AG04449 (cell line): ENCODE measurements around the gene FBXO45.

Experiments
- CTCF ChIA-PET: fragments of 350-600 bp; formaldehyde crosslinking; extraction: SDS; loops from one replicate; lab custom pipeline; 2021; ENCODE audit warnings: antibody characterized with exemption; lab: Yijun Ruan, JAX
- POLR2A ChIA-PET: fragments of 400-600, 350-600 bp; formaldehyde crosslinking; extraction: SDS; loops from one replicate; lab custom pipeline; 2020; ENCODE audit warnings: antibody characterized with exemption, inconsistent platforms; lab: Yijun Ruan, JAX
- DNase-seq: peaks from one replicate; pipeline ENCODE4 v3.0.0-alpha.2; 2010; ENCODE audit warnings: low read depth, low spot score
- H3K4me3 ChIP-seq: 2 replicates; pipeline ENCODE4 v1.5.1; 2011; ENCODE audit warnings: low read depth, mild to moderate bottlenecking, control low read depth, low read length
- TF ChIP-seq, protein P1 (sequence below): IDR thresholded peaks from one replicate; pipeline ENCODE4 v1.5.1; 2011; ENCODE audit warnings: mild to moderate bottlenecking, moderate library complexity, low read length, control low read depth, inconsistent platforms; ENCODE audit not compliant: insufficient read depth; ENCODE audit errors: missing control alignments

The FBXO45 gene

DNA sequence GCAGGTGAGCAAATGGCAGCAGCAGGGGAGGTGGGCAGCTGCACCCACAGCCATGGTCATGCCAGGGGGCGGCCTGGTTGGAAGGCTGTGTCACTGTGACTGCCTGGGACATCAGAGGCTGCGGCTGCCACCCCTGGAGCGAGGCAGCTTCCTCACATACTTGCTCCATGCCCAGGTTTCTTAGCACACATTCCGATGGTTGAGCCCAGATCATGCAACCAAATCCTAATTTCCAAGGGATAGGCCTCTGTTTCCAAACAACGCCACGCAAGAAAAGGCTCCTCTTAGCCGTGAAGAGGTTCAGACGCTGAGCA is 59.4 kb downstream of the FBXO45 start:
- CTCF ChIA-PET, result no interaction called here
- POLR2A ChIA-PET, result no interaction called here
- no peak for DNase-seq
- TF ChIP-seq, protein P1, sequence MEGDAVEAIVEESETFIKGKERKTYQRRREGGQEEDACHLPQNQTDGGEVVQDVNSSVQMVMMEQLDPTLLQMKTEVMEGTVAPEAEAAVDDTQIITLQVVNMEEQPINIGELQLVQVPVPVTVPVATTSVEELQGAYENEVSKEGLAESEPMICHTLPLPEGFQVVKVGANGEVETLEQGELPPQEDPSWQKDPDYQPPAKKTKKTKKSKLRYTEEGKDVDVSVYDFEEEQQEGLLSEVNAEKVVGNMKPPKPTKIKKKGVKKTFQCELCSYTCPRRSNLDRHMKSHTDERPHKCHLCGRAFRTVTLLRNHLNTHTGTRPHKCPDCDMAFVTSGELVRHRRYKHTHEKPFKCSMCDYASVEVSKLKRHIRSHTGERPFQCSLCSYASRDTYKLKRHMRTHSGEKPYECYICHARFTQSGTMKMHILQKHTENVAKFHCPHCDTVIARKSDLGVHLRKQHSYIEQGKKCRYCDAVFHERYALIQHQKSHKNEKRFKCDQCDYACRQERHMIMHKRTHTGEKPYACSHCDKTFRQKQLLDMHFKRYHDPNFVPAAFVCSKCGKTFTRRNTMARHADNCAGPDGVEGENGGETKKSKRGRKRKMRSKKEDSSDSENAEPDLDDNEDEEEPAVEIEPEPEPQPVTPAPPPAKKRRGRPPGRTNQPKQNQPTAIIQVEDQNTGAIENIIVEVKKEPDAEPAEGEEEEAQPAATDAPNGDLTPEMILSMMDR, result no peak
- H3K4me3 ChIP-seq, result no peak overlapping the region

GRCh38 chr3:196629228-196629627 is 60.8 kb downstream of the FBXO45 start:
- CTCF ChIA-PET, result interaction anchor here (0.8 to 1.4 kb wide), 3 partner anchors 20 to 56 kb away, joined by 3 to 6 read pairs (median 4); no protein-coding TSS in a partner anchor
- TF ChIP-seq, protein P1, result no peak

DNA sequence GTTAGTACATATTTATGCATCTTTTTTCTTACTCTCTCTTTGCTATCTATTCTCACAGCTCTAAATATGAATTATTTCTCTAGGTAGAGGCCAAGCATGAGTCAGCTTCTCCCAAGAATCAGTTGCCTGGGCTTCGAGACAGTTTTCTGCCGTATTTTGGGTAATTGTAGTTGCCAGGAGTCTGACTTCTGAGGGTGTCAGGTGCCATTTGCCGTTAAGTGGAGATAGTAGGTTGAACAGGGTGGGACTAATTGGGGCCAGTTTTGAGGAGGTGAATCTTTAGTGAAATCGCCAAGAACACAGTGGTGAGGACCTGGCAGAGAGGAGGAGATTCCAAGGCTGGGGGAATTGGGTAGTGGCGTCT is 63.2 kb downstream of the FBXO45 start:
- TF ChIP-seq, protein P1, result no peak
- DNase-seq, result no peak
- POLR2A ChIA-PET, result no interaction called here
- H3K4me3 ChIP-seq, result peak overlapping the region; percentile 65
- CTCF ChIA-PET, result interaction anchor here (1.0 to 2.6 kb wide), 6 partner anchors 17 to 53 kb away, joined by 3 to 12 read pairs (median 4); no protein-coding TSS in a partner anchor

More at GRCh38 chr3:196629228-196629627, 60.8 kb downstream of the FBXO45 start:
- no peak for DNase-seq
- H3K4me3 ChIP-seq, result no peak overlapping the region
- POLR2A ChIA-PET, result no interaction called here

DNA sequence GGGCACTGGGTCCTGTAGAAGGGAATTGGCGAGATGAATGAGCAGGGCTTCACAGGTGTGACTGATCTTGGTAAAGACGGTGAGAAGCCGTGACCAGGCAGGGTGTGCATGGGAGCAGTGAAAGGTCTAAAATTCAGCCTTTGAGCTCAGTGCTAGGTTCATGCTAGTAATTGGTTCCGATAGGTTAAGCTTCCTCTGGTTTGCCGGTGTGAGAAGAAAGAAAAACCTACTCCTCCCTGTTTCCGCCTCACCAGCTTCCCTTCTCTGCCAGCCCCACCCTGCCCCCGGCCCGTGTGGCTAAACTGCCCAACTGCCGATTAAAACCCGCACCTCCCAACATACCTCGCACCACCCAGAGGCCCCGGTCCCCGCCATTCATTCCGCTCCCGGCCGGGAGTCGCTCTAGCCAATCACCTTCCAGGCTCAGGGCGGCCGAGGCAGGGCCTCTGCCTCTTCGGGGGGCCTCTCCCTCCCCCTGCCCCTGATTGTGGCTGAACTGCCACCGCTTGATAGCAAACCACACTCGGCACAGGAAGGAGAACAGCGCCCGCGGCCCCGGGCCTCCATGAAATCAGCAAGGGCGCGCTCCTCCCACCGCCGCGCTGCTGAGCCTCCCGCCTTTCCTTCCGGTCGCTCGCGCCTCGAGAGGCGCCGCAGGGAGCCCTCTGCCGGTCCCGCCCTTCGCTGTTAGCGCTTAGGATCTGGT is 63.7 kb downstream of the FBXO45 start:
- ChIA-PET POLR2A (no interaction called here), CTCF (interaction anchor here (1.0 to 2.6 kb wide), 6 partner anchors 17 to 52 kb away, joined by 3 to 12 read pairs (median 4); no protein-coding TSS in a partner anchor)
- no peak for DNase-seq
- TF ChIP-seq, protein P1, result peak; percentile 49
- H3K4me3 ChIP-seq, result peak overlapping the region; percentile 65

GRCh38 chr3:196633555-196634151 is 65.2 kb downstream of the FBXO45 start:
- no peak for DNase-seq
- H3K4me3 ChIP-seq, result no peak overlapping the region
- TF ChIP-seq, protein P1, result no peak
- POLR2A ChIA-PET, result no interaction called here
- CTCF ChIA-PET, result interaction anchor here (0.6 kb wide), 1 partner anchor 51 kb away, joined by 3 read pairs; no protein-coding TSS in a partner anchor

- POLR2A ChIA-PET, result interaction anchor here (0.6 kb wide), 1 partner anchor 73 kb away, joined by 3 read pairs; no protein-coding TSS in a partner anchor
These were observed 65.8 kb downstream of the FBXO45 start for GRCh38 chr3:196634224-196634623.

More at GRCh38 chr3:196634224-196634623, 65.8 kb downstream of the FBXO45 start:
- no peak for DNase-seq
- no peak overlapping the region for H3K4me3 ChIP-seq
- TF ChIP-seq, protein P1, result no peak
- CTCF ChIA-PET, result interaction anchor here (0.6 kb wide), 1 partner anchor 51 kb away, joined by 3 read pairs; no protein-coding TSS in a partner anchor
